Right kidney (tissue), 1 donor: Measurements from ENCODE around the gene SNHG17.

Source experiments
- DNase-seq: peaks from one replicate; pipeline ENCODE4 v3.0.0-alpha.2; 2016

The SNHG17 gene

DNA sequence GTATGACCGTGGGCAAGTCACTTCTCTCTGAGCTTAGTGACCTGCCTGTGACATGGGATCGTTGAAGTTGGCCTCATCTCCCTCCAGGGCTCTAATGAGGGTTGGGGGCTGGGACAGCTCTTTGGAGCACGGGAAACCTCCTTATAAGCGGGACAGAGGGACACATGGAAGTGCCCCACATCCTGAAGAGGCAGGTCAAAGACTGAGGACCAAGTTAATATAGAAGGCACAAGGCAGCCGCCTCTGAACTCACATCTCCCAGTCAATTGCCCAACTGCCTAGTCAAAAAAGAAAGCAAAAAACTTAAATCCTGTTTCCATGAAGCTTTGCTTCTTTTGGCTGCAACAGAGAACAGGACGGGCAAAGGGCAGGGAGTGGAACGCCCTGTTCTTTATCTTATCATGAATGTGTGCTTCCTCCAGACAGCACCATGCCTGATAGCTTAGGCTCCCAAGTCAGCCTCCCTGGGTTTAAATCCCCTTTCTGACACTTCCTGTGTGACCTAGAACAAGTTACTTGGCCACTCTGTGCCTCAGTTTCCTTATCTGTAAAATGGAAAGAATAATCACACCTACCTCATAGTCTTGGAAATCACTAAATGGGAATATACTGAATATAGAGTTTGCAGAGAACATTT, 61.8 kb downstream of the SNHG17 start:
- no peak for DNase-seq

DNA sequence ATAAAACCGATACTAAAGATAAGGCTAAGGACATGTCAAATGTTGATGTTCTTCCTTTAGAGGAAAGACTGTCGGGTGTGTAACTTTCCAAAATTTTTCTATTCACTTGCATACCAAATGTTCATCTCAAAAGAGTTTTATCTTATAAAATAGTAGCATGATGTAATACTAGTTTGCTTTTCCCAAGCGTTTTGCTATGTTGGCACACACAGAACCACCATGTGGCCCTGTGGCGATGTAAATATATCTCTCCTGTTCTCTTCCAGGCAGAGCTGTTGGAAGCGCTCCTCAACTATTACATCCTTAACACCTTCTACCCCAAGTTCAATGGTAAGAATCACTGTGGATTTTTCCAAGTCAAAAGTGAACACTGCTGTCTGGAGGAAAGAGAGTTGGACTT, 62.3 kb downstream of the SNHG17 start:
- no peak for DNase-seq
